GM21367 (cell line): Measurements from ENCODE around the gene AMIGO1.

ENCODE experiments used
- ATAC-seq: cut with Tn5 transposase; IDR thresholded peaks from one replicate; pipeline ENCODE4 v1.9.1; 2021; ENCODE audit not compliant: unreplicated experiment

AMIGO1 gene

DNA sequence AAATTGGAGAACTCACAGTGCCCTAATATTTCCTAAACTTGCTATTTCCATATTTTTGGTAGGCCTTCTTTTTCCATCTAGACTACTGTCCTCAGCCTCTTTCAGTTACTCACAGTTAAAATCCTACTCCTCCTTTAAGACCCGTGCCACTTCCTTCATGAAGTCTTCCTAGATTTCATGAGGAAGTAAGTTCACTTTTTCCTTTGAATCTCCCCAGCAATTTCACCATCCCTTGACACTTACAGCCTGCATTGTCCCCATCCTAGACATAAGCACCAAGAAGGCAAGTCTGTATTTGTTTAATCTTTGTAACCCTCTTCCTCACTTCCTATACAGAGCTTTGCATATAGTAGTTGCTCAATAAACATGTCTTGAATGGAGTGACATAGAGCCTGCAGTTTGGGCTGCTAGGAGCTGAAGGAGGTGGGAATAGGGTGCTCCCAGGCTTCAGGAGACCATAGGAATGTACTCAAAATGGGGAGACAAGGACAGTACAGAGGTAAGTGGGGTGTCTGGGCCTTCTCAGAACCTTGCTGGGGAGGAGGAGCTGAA lies 24.9 kb upstream of the AMIGO1 start:
- no peak for ATAC-seq

DNA sequence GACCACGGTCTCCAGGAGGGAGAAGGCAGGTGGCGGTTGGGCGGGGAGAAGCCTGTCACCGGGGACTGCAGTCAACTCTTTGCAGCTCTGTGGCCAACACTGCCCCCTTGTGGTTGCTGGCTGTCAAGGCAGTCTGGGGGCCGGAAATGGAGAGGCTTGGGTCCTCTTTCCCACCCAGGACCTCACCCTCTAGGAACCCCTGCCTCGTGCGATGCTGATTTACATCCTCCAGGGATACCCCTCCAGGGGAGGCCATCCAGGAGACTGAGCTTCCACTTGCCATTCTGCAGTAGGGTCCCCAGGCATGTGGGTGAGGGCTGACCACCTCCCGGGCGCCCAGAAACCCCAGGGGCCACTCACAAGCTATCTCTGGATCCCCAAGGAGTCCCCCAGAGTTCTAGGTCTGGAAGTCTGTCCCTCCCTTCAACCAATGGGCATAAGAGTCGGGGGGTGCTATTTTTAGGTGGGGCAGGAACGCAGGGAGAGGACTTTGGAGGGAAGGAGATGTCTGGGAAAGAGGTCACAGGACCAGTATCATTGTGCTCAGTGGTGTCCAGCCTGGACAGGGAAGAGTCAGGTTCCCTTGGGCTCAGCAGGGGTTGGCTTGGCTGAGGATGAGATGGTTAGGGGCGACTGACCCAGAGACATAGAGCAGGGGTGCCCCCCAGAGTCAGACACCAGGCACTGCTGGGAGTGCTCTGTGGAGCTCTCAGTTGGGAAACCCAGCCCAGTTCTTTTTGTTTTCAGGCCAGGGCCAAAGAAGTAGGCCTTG lies 23.0 kb upstream of the AMIGO1 start:
- ATAC-seq: peak; percentile 60

DNA sequence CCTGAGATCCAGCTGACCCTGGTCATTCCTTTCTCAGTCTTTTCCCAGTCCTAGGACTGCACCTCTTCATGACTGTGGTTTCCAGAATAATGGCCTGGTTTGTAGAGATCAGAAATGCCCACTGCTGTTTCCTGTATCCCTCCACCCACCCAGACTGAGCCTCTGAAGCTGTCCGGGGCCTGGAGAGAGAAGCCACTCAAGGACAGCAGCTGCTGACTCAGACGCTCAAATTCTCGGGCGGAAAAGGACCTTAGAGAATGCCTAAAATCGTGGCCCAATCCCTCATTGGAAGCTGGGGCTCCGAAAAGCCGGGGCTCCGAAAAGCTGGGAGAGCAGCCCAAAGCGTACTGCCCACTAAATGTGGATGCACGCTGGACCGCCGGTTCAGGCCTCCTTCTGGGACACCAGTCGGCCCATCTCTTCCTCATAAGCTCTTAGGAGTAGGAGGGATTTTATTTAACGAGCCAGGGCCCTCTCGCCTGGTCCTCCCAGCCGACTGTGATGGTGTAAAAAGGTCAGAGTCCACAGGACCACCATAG lies 22.4 kb upstream of the AMIGO1 start:
- no peak for ATAC-seq

DNA sequence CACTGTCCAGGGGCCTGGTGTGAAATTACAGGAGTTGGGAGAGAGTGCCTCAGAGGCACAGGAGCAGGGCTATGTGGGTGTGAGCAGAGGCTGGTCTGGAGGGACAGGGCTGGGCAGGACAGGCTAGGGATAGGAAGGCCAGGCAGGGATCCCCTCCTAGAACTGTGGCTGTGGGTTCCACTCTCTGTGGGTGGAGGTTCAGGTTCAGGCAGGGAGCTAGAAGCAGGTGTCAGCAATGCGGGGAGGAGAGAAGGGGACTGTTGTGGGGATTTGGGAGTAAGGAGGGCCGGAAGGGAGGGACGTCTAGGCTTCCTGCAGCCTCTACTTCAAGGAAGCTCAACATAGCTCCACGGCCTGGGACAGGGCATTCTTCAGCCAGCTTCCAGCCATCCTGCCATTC lies 21.9 kb upstream of the AMIGO1 start:
- ATAC-seq: no peak

DNA sequence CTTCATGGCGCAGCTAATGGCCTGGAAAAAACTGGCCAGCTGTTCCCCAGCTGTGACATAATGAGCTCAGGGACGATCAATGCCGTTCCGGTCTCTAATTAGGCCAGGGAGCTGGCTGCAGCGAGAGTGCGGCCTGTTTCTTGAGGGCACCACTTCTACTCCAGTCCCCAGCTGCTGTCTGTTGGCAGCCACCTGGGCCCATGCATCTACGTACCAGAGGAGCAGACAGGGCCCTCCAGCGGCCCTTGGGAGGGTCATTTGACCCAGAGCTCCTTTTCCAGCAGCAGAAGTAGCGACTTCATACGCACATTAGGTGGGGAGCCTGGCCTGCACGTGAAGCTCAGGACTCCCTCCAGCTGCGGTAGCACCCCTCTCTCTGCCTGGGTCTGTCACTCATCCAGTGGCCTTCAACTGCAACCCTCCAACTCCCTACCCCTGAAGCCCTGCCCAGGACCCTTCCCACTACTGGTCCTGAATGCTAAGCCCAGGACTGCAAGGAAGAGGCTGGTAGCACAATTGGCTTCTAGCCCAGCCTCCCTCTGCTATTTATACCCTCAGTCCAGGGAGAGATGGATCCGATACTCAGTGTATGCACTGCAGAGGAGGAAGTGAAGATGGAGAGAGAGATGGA lies 21.0 kb upstream of the AMIGO1 start:
- ATAC-seq: no peak

DNA sequence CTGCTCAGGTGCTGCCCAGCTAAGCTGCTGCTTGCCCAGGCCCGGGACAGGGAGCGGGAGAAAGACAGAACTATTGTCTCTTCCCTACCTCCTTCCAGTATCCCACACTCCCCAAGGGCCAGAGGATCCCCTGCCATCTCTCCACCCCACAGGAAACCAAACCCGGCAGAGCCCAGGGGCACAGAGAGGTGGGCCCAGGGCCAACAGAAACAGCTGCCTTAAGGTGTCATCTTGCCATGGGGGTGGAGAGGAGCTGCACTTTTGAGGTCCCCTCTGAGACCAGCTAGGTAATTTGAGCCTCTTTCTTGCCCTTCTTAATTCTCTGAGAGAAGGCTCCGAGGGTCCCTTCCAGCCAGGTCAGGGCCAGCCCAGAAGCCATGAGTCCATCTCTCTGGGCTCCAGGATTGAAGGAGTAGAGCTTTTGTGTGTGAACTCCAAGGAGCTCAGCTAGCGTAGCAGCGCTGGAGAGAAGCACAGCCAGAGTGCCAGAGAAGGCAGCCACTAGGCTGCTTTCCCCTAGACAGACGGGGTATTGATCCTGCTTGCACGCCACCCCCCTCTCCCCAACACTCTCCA lies 20.4 kb upstream of the AMIGO1 start:
- no peak for ATAC-seq

DNA sequence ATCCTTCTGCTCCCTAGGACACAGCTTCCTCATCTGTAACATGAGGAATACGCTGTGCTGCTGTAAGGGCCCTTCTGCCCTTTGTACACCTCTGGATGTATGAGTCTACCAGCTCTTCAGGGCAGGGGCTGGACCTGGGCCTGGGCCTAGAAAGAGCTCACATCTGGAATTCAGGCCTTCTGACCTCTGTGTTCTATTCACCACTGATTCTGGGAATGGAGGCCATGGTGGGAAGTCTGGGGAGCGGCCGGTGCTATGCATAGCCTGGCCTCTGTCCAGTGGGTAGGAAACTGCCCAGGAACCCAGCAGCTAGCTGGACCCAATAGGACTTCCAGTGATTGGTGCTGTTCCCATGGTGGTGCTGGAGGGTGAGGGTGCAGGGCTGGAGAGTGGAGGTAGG lies 19.2 kb upstream of the AMIGO1 start:
- no peak for ATAC-seq

DNA sequence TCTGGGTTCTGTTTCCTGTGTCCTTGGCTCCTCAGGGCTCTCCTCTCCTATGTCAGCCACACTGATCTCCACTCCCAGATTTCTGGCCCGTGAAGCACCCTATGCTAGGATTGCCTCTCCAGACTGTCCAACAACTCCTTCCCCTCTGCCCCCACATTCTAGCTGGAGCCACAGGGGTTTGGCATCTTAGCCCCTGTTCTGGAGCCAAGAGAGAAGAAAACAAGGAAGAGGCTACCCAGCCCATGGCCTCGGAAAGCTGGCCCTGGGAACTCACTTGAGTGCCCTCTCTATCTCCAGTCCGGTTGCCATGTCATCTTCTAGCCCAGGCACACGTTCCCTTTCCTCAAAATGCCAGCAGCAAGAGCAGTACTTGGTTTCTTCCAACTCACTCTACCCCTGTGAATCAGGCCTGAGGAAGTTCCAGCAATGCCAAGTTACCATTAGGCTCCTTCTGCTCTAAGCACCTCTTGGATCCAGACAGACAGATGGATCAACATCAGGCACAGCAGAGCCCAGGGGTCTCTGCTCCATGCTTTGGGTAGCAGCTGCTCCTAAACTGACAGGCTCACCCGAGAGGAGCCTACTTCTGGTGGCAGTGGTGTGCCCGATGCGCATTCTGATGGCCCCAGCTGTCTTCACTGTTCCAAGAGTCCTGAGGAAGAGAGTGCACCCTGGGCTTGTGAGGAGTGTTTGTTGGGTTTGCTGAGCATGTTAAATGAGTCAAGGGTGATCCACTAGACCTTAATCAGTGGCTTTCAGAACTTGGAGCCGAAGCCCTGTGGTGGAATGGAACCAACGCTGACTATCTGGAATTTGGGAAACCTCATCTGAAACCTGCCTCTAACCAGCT lies 18.5 kb upstream of the AMIGO1 start:
- no peak for ATAC-seq

DNA sequence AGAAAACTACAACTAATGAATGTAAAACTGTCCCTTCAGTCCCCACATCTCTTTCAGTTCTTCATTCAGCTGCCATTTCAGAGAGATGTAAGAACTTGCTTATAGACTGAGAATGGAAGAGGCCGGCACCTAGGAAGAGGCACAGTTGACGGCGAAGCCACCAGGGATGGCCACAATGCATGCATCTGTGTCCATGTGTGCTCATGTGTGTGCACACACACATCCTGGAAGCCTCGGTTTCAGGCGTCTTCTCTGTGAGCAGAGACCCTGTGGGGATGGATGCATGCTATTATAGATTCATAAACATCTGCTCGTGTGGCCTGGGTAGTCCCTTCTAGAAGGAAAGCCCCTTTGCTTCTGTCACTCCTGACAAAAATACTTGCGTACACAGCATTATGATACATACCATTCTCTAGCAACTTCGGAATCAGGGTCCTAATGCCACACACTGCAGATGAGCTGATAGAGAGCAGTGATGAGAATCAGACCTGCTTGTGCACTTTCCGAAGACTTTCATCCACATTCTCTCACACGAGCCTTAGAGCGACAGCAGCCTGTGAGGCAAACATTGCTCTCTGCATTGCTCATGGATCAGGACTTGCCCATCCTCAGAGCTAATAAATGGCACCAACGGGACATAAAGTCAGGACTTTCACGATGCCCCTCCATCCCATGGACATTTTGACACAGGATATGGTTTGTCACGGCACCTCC lies 17.7 kb upstream of the AMIGO1 start:
- ATAC-seq: no peak

DNA sequence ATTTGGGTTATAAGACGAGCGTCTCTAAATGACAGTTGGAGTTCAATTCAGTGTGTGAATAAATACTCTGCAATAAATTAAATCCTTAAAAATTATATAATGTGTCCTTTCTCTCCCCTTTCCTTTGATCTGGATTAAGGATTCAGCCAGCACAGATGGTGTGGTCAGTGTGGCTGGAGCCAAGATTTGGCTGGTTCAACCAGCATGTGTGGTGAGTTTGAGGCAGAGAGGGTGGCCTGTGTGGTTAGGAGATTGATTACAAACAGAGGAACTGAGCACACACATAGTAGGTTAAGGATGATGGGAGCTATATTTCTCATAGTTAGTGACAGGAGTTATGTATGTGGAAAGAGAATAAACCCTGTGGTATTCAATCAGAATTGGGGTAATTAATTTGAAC lies 14.2 kb upstream of the AMIGO1 start:
- ATAC-seq: no peak

DNA sequence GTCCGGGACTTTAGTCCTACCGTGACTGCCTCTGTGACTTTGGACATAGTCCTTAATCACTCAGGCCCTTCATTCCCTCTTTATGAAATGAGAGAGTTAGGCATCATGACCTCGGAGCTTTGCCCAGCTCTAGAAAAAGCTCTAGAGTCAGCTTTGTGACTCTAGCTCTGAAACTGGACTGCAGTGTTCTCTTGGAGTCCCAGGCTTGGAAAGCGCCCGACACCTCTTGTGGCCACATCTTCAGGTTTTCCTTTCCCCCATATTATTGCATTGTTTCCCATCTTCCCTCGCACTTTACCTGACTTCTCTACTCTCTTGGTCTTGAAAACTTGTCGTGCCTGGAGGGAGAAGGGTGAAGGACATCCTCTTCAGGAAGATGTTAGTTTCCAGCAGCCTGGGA lies 12.5 kb upstream of the AMIGO1 start:
- no peak for ATAC-seq

DNA sequence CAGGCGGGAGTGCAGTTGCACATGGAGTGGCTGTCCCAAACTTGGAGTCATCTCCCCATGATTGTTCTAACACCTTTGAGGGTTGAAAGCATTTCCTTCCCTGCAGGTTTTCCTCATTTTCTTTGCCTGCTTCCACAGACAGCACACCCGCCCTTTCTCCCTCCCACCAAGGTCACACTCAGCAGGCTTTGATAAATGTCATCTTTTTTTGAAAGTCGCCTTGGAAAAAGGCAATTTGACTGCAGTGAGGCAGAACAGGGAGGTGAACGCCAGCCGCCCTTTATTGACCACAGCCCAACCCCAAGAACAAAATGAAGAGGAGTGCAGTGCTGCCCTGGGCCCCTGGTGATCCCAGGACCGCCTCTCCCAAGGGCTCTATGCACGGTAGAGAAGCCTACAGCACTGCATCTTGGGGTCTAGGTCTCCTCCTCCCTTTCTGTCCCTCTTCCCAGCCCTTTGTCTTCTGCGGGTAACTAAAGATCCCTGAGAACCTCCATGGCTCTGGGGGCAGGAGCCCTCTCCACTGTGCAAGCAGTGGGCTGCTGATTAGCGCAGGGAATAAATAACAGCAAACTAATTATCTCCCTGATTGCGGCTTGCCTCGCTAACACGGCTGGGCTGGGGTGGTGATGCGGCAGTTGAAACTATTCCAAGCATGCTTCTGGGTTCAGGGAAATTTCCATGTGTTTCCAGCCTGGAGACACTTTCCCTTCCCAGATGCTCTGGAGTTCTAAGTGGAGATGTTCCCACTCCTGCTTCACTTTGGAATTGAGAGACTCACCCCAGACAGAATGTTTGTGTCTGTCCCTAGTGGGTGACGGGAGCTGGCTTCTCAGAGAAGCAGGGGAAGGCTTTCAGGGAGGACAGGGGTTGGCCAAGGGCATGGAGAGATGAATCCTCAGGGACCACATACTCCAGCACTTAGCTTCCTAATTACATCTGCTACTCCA lies 11.8 kb upstream of the AMIGO1 start:
- no peak for ATAC-seq

DNA sequence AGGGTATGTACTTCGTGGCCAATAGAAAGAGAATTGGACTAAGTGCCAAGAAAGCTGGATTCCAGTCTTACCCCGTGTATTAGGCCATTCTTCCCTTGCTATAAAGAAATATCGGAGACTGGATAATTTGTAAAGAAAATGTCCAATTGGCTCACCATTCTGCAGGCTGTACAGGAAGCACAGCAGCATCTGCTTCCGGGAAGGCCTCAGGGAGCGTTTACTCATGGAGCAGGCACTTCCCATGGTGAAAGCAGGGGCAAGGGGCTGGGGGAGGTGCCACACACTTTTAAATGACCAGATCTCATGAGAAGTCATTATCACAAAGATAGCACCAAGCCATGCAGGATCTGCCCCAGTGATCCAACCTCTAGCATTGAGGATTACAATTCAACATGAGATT lies 7.8 kb upstream of the AMIGO1 start:
- no peak for ATAC-seq

DNA sequence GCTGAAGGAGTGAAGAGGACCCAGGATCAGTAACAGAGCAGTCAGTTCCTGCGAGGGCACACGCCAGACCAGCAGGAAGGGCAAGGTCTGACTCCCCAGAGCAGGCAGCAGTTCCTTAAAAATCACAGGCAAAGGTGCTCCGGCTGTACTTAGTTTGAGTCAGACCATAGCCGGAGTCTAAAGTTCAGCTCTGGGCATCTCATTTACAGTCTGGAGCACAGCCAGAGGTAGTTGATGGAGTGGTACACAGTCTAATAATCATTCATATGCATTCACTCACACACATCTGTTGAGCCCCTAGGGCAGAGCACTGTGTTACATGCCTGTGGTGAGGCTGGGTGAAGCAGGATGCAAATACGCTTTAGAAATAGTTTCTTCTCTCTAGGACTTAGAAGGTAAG lies 7.3 kb upstream of the AMIGO1 start:
- ATAC-seq: no peak

DNA sequence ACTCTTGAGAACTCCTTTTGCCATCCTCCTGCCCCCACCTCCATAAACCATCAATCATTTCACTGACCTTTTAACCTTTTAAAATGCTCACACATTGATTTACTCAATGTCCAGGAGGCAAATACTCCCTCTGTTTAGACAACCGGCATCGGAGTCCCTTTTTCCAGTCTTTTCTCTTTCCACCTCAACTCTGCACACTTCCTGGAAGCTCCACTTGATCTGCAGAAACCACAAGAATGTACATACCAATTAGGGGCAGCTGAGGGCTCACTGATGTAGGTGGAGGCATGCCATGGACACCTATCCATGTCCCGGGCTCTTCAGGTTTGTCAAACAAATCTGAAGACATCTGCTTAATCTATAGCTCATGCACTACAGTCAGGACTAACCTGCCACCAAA lies 5.3 kb upstream of the AMIGO1 start:
- no peak for ATAC-seq

DNA sequence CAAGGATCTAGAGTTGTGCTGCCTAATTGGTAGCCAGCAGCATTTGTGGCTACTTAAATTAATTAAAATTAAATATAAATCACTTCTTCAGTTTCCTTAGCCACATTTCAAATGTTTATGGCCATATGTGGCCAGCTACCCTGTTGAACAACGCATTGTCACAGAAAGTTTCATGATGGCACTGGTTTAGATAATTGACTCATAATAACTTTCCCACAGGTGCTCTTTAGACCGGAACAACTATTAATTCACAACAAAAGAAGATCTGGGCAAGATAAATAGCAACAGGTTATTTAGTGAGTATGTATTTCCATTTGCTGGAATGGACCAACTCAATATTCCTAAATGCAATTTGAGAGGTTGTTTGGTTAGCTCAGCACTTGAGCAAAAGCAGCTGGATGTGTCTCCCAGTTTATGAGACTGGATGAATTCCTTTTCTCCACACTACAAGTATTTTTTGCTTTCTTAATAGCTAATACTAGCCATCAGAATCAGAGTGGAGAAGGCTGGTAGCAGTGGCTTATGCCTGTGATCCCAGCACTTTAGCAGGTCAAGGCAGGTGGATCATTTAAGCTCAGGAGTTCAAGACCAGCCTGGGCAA lies 3.7 kb upstream of the AMIGO1 start:
- no peak for ATAC-seq

DNA sequence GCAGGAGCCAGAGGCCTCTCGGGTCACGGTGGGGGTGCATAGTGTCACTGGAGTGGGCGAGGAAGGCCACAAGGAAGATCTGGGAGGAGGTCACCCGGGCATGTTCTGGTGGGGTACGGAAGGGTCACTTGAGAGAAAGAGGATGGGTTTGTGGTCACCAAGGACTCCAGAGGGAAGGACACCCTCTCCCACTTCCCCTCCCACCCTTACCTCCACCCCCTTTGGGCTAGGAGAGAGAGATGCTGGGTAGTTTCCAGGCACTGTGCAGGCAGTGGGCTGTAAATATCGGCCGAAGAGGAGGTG lies 703 bp downstream of the AMIGO1 start:
- no peak for ATAC-seq

DNA sequence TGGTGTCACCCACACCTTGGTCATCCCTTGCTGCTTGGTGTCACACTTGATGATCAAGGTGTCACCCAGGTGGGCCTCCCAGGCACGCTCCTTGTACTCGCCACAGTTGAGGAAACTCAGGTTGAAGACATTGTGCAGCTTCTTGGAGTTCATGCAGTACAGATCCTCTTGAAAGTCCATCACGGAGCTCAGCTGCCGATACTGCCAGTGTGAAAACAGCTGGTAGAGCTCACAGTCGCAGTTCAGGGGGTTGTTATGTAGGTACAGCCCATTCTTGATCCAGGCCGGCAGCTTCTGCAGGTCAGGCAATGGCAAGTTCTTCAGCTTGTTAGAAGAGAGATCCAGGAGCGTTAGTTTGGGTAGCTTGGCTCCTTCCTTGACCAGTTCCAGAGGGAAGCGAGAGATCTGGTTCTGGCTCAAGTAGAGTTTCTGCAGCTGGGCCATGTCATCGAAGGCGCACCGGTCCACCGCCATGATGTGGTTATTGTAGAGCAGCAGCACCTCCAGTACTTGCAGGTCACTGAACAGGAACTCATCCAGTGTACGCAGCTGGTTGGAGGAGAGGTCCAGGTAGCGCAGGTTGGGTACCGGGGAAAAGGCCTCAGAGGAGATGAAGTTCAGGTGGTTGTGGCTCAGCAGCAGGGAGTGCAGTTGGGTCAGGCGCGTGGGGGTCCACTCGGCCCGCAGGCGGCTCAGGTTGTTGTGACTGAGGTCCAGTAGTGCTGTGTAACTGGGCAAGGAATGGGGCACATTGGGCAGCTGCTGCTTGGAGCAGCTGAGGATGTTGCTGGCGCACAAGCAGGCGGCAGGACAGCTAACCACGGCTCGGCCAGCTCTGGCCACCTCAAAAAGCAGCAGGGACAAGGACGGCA lies 1.3 kb downstream of the AMIGO1 start:
- ATAC-seq: no peak
